SJCRH30 (cell line): ENCODE measurements around the gene TIMD4. TPM values are rescaled to one million over a fixed set of nuclear protein-coding genes. Genes with fewer than 3 reads are reported as not detected.
A peak's percentile ranks its signal among the peaks of the same experiment; 100 is the strongest.

Experiments used
- DNase-seq, 2 experiments: peaks; one replicate each; pipeline ENCODE4 v3.0.0-alpha.2; 2015 to 2020
- H3K27ac ChIP-seq: fragments of 250-450 bp; sonication (Bioruptor Pico); 2 replicates; pipeline ENCODE4 v1.5.1; 2020; ENCODE audit warnings: mild to moderate bottlenecking, moderate library complexity
- H3K27me3 ChIP-seq: fragments of 250-450 bp; sonication (Bioruptor Pico); 2 replicates; pipeline ENCODE4 v1.5.1; 2020; ENCODE audit warnings: mild to moderate bottlenecking, moderate library complexity
- H3K36me3 ChIP-seq: fragments of 250-450 bp; sonication (Bioruptor Pico); 2 replicates; pipeline ENCODE4 v1.5.1; 2020; ENCODE audit warnings: mild to moderate bottlenecking, moderate library complexity
- H3K4me1 ChIP-seq: fragments of 250-450 bp; sonication (Bioruptor Pico); 2 replicates; pipeline ENCODE4 v1.5.1; 2020; ENCODE audit warnings: mild to moderate bottlenecking, moderate library complexity
- H3K4me3 ChIP-seq: fragments of 250-450 bp; sonication (Bioruptor Pico); 2 replicates; pipeline ENCODE4 v1.5.1; 2020; ENCODE audit warnings: mild to moderate bottlenecking, moderate library complexity
- H3K9me3 ChIP-seq: fragments of 250-450 bp; sonication (Bioruptor Pico); replicated peaks from 2 replicates; pipeline ENCODE4 v1.5.1; 2020; ENCODE audit warnings: mild to moderate bottlenecking, moderate library complexity
- total RNA-seq: library from RNA; depleted of rRNA; stranded (reverse); fragments of >200 nt; shearing (Covaris generic); gene quantifications from 2 replicates; pipeline ENCODE4 v1.2.3, GENCODE V29; 2014; rRNA removed

TIMD4 gene
- total RNA-seq, 1 experiment from 2014 or later, result not detected

GRCh38 chr5:156909180-156909579, 53.8 kb downstream of the TIMD4 start:
- DNase-seq, result no peak

DNA sequence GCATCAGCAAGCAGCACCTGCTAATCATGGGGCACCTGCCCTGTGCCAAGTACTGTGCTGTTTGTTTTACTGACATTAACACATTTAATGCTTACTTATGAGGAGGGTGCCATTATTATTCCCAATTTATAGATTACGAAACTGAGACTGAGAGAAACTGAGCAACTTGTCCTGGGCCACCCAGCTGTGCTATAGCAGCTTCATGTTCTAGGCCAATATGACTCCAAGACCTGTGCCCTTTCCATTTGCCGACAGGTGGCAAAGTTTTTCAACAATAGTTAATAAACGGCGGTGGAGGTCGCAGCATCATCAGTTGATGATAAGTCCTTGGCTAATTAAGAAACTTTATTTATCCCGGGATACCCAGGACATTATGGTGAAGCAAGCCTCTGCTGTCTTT, 55.4 kb downstream of the TIMD4 start:
- H3K4me1 ChIP-seq, result no peaks in the 10 kb centered on the region
- no peaks in the 10 kb centered on the region for H3K36me3 ChIP-seq
- no peaks in the 10 kb centered on the region for H3K27me3 ChIP-seq
- H3K9me3 ChIP-seq, result no peaks in the 10 kb centered on the region
- no peak overlapping the region for H3K27ac ChIP-seq
- no peak for DNase-seq
- no peak overlapping the region for H3K4me3 ChIP-seq

More at GRCh38 chr5:156909180-156909579, 53.8 kb downstream of the TIMD4 start:
- Histone ChIP-seq H3K9me3 (no peaks in the 10 kb centered on the region), H3K4me1 (no peaks in the 10 kb centered on the region), H3K36me3 (no peaks in the 10 kb centered on the region), H3K27ac (no peak overlapping the region), H3K27me3 (no peaks in the 10 kb centered on the region), H3K4me3 (no peak overlapping the region)

DNA sequence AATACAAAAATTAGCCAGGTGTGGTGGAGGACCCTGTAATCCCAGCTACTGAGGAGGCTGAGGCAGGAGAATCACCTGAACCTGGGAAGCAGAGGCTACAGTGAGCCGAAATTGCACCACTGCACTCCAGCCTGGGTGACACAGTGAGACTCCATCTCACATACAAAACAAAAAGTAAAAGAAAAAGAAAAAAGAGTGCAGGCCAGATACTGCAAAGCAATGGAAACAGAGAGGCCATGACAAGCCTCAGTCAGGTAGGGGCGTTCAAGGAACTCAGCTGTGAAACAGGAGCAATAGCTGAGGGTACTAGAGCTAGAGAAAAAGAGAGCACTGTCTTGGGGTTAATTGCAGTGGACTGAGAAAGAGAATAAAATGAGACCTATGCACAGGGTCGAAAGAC, 56.2 kb downstream of the TIMD4 start:
- Histone ChIP-seq H3K9me3 (no peaks in the 10 kb centered on the region), H3K4me1 (no peaks in the 10 kb centered on the region), H3K27me3 (no peaks in the 10 kb centered on the region), H3K27ac (no peak overlapping the region), H3K36me3 (no peaks in the 10 kb centered on the region), H3K4me3 (no peak overlapping the region)
- no peak for DNase-seq

DNA sequence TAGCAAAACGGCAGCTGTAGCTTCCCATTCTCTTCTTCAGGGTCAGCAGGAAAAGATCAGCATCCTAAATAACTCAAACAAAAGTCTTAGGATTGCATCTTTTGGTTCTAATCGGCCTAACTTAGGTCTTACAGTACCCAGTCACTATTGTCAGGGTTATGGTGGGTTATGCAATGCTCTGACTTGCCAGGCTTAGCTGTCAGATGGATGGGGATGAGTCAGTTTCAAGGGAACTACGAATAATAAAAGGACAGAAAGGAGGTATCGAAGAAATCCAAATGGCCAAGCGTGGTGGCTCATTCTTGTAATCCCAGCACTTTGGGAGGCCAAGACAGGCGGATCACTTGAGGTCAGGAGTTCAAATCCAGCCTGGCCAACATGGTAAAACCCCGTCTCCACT, 66.5 kb downstream of the TIMD4 start:
- Histone ChIP-seq H3K9me3 (no peaks in the 10 kb centered on the region), H3K4me3 (no peak overlapping the region), H3K4me1 (no peaks in the 10 kb centered on the region), H3K27ac (no peak overlapping the region), H3K36me3 (no peaks in the 10 kb centered on the region), H3K27me3 (0 out of 2 replicates have a peak, but pooled peaks cover 2% of the 10 kb centered on the region)
- no peak for DNase-seq

- no peak overlapping the region for H3K4me3 ChIP-seq
- no peak overlapping the region for H3K27ac ChIP-seq
- no peaks in the 10 kb centered on the region for H3K36me3 ChIP-seq
- no peak for DNase-seq
- H3K9me3 ChIP-seq, result no peaks in the 10 kb centered on the region
- H3K27me3 ChIP-seq, result peaks cover 6% of the 10 kb centered on the region; the same call in 1 of the 2 replicates
- no peaks in the 10 kb centered on the region for H3K4me1 ChIP-seq
Observed at GRCh38 chr5:156893517-156893916, 69.5 kb downstream of the TIMD4 start.

DNA sequence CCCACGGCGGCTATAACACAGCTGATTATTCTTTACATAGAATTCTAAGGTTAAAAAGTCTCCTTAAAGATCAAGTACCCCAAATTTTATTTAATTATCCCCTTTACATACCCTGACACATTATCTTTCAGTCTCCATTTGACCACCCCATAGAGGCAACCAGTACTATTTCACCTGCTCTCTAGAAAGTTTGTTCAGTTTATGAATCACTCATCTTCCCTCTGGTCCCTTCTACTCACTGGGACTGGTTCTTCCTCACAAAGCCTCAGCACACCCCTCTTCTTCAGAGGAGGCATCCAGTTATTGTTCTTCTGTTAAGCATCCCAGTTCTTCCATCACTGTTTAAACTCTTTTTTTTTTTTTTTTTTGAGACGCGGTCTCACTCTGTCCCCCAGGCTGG, 70.2 kb downstream of the TIMD4 start:
- Histone ChIP-seq H3K4me3 (no peak overlapping the region), H3K36me3 (no peaks in the 10 kb centered on the region), H3K9me3 (no peaks in the 10 kb centered on the region), H3K4me1 (no peaks in the 10 kb centered on the region), H3K27me3 (peaks cover 6% of the 10 kb centered on the region; the same call in 1 of the 2 replicates), H3K27ac (no peak overlapping the region)
- DNase-seq, result no peak

DNA sequence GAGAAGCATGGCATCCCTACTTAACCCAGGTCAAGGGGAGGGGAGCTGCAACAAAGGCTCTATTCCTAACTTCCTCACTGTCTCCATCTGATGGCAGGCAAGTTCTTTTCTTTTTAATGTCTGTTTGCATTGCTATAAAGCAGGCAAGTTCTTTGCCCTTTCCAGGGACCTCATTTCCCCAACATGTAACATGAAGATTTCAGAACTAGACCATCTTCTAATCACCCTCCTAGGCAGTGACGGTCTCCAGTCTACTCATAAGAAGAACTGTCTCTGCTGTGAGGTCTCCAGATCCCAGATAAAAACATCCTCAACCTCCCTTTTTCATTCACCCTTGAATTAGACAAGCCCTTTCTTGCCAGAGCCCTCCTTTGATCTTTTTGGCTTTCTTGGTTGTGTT, 70.8 kb downstream of the TIMD4 start:
- no peak for DNase-seq
- Histone ChIP-seq H3K36me3 (no peaks in the 10 kb centered on the region), H3K27ac (no peak overlapping the region), H3K9me3 (no peaks in the 10 kb centered on the region), H3K4me1 (no peaks in the 10 kb centered on the region), H3K27me3 (peaks cover 6% of the 10 kb centered on the region; the same call in 1 of the 2 replicates), H3K4me3 (no peak overlapping the region)

GRCh38 chr5:156888520-156888919, 74.5 kb downstream of the TIMD4 start:
- no peak overlapping the region for H3K27ac ChIP-seq
- no peaks in the 10 kb centered on the region for H3K9me3 ChIP-seq
- DNase-seq, result no peak
- no peaks in the 10 kb centered on the region for H3K4me1 ChIP-seq
- H3K4me3 ChIP-seq, result no peak overlapping the region
- H3K36me3 ChIP-seq, result no peaks in the 10 kb centered on the region
- H3K27me3 ChIP-seq, result peaks cover 6% of the 10 kb centered on the region; the same call in 1 of the 2 replicates

- no peak overlapping the region for H3K4me3 ChIP-seq
- H3K27ac ChIP-seq, result no peak overlapping the region
- no peaks in the 10 kb centered on the region for H3K36me3 ChIP-seq
- DNase-seq, result no peak
- H3K27me3 ChIP-seq, result no peaks in the 10 kb centered on the region; the same call in 1 of the 2 replicates
- no peaks in the 10 kb centered on the region for H3K9me3 ChIP-seq
- no peaks in the 10 kb centered on the region for H3K4me1 ChIP-seq
Observed at GRCh38 chr5:156883316-156883875, 79.6 kb downstream of the TIMD4 start.

- no peaks in the 10 kb centered on the region for H3K9me3 ChIP-seq
- peak; percentile 55 to 84 for DNase-seq
Observed at GRCh38 chr5:156879665-156880285, 83.3 kb downstream of the TIMD4 start.

GRCh38 chr5:156871212-156871611, 91.8 kb downstream of the TIMD4 start:
- H3K4me3 ChIP-seq, result no peak overlapping the region
- H3K4me1 ChIP-seq, result no peaks in the 10 kb centered on the region
- no peak for DNase-seq
- no peak overlapping the region for H3K27ac ChIP-seq
- H3K9me3 ChIP-seq, result no peaks in the 10 kb centered on the region
- H3K36me3 ChIP-seq, result no peaks in the 10 kb centered on the region
- peaks cover 6% of the 10 kb centered on the region; the same call in 1 of the 2 replicates for H3K27me3 ChIP-seq

More at GRCh38 chr5:156879665-156880285, 83.3 kb downstream of the TIMD4 start:
- no peaks in the 10 kb centered on the region for H3K4me1 ChIP-seq
- no peak overlapping the region for H3K4me3 ChIP-seq
- peaks cover 2% of the 10 kb centered on the region; the same call in 1 of the 2 replicates for H3K27me3 ChIP-seq
- H3K27ac ChIP-seq, result no peak overlapping the region
- no peaks in the 10 kb centered on the region for H3K36me3 ChIP-seq

DNA sequence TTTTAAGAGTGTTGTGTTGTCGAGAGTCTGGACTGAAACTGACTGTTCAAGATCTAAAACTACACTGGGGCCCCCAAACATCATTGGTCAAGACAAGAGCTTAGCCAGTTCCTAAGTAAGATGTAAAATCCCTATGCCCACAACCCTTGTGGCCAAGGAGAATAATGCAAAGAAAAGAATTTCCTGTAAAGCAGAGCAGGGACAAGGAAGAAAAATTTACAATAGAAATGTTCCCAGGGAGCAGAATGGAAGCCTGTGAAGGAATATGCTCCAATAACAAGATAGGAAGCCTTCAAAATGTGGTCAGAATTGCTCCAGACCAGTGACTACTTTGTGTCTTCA, 92.6 kb downstream of the TIMD4 start:
- Histone ChIP-seq H3K4me1 (no peaks in the 10 kb centered on the region), H3K36me3 (no peaks in the 10 kb centered on the region), H3K9me3 (no peaks in the 10 kb centered on the region), H3K4me3 (no peak overlapping the region), H3K27me3 (peaks cover 6% of the 10 kb centered on the region; the same call in 1 of the 2 replicates), H3K27ac (no peak overlapping the region)
- DNase-seq, result no peak

Other genes with a start within 250 kb of the TIMD4 start
- not detected in 2 replicates for gene PPP1R2B, start 112.9 kb downstream of the TIMD4 start, total RNA-seq
- gene HAVCR1, start 95.9 kb upstream of the TIMD4 start, total RNA-seq, result 0.18 TPM in 1 of 2 replicates, not detected in the other
- 0.99 and 1.1 TPM in 2 replicates for gene HAVCR2, start 145.8 kb upstream of the TIMD4 start, total RNA-seq
- 14.0 and 16.4 TPM in 2 replicates for gene MED7, start 179.6 kb upstream of the TIMD4 start, total RNA-seq
- not detected in 2 replicates for gene GARIN3, start 203.0 kb upstream of the TIMD4 start, total RNA-seq
- gene ITK, start 217.6 kb upstream of the TIMD4 start, total RNA-seq, result not detected in 2 replicates